Sigmoid colon (tissue), 7 donors: ENCODE measurements around the gene MAGEL2. TPM values are rescaled to one million over a fixed set of nuclear protein-coding genes. Genes with fewer than 3 reads are reported as not detected.
A peak's percentile ranks its signal among the peaks of the same experiment; 100 is the strongest.

Experiments
- DNase-seq: peaks from one replicate; pipeline ENCODE4 v3.0.0-alpha.2; 2019
- H3K27ac ChIP-seq, 4 donors: fragments of 200-600 bp; sonication (generic); one replicate each; pipeline ENCODE4 v1.5.1; 2016 to 2019; ENCODE audit warnings: mild to moderate bottlenecking in 1 of 4
- H3K27me3 ChIP-seq, 3 donors: fragments of 200-600 bp; sonication (generic); one replicate each; pipeline ENCODE4 v1.5.1; 2019; ENCODE audit warnings: mild to moderate bottlenecking in 1 of 3
- H3K36me3 ChIP-seq, 4 donors: fragments of 200-600 bp; sonication (generic); one replicate each; pipeline ENCODE4 v1.5.1; 2016 to 2019
- H3K4me1 ChIP-seq, 4 donors: fragments of 200-600 bp; sonication (generic); one replicate each; pipeline ENCODE4 v1.5.1; 2017 to 2019
- H3K4me3 ChIP-seq, 4 donors: fragments of 200-600 bp; sonication (generic); one replicate each; pipeline ENCODE4 v1.5.1; 2017 to 2019; ENCODE audit warnings: mild to moderate bottlenecking in 2 of 4, moderate library complexity in 1 of 4
- H3K9me3 ChIP-seq, 4 donors: fragments of 200-600 bp in 3 of 4; sonication (generic) in 3 of 4; one replicate each; pipeline versions ENCODE4 v1.5.1 to v1.6.1; 2013 to 2019
- EP300 ChIP-seq, 4 donors: sonication (generic); formaldehyde crosslinking; IDR thresholded peaks; one replicate each; pipeline ENCODE4 v1.6.1; 2017; ENCODE audit warnings: antibody characterized with exemption in 4 of 4
- POLR2A ChIP-seq, 2 donors: fragments of 450-650 bp; IDR thresholded peaks; one replicate each; pipeline ENCODE4 v1.6.1; 2016; ENCODE audit warnings: antibody characterized with exemption in 2 of 2, mild to moderate bottlenecking in 2 of 2, moderate library complexity in 2 of 2
- POLR2AphosphoS5 ChIP-seq, 4 donors: sonication (generic); formaldehyde crosslinking; IDR thresholded peaks; one replicate each; pipeline ENCODE4 v1.6.1; 2017; ENCODE audit warnings: antibody characterized with exemption in 4 of 4
- WGBS, 2 donors: extraction: QIAGEN DNeasy Blood & Tissue Kit; methylation state at CpG; one replicate each; pipeline ENCODE4 v1.1.7; 2013; 5-methylcytosine and 5-hydroxymethylcytosine counted together
- intact Hi-C: fragments of 100-400 bp; cut with DNase I; formaldehyde crosslinking; loops from one replicate; pipeline ENCODE4 v1.15.1; 2023
- polyA plus RNA-seq, 3 donors: library from polyadenylated mRNA; stranded (reverse); fragments of 200-250 nt; gene quantifications; one replicate each; pipeline ENCODE4 v1.2.3, GENCODE V29; 2013
- total RNA-seq, 4 donors: library from RNA; depleted of rRNA; stranded (reverse); fragments of >200 nt; gene quantifications; one replicate each; pipeline ENCODE4 v1.1.0, GENCODE V29; 2016
- TF ChIP-seq, protein P1 (sequence below), 4 experiments: fragments of 450-650 bp in 3 of 4; fragments of 200-600 bp in 1 of 4; IDR thresholded peaks; one replicate each; pipeline ENCODE4 v1.5.1; 2016 to 2019; ENCODE audit warnings: antibody characterized with exemption in 4 of 4, mild to moderate bottlenecking in 3 of 4, moderate library complexity in 2 of 4
- donor health status: healthy with polysubstance abuse.
- donor health status: Bipolar disorder and iron deficiency.
- donor health status: healthy.

MAGEL2 gene
- total RNA-seq (under 1 TPM; under 0.01 to 0.83 (median 0.44) TPM), polyA plus RNA-seq (under 1 TPM in 1 of 3 donors, not detected in 2; 0.17 TPM)

DNA sequence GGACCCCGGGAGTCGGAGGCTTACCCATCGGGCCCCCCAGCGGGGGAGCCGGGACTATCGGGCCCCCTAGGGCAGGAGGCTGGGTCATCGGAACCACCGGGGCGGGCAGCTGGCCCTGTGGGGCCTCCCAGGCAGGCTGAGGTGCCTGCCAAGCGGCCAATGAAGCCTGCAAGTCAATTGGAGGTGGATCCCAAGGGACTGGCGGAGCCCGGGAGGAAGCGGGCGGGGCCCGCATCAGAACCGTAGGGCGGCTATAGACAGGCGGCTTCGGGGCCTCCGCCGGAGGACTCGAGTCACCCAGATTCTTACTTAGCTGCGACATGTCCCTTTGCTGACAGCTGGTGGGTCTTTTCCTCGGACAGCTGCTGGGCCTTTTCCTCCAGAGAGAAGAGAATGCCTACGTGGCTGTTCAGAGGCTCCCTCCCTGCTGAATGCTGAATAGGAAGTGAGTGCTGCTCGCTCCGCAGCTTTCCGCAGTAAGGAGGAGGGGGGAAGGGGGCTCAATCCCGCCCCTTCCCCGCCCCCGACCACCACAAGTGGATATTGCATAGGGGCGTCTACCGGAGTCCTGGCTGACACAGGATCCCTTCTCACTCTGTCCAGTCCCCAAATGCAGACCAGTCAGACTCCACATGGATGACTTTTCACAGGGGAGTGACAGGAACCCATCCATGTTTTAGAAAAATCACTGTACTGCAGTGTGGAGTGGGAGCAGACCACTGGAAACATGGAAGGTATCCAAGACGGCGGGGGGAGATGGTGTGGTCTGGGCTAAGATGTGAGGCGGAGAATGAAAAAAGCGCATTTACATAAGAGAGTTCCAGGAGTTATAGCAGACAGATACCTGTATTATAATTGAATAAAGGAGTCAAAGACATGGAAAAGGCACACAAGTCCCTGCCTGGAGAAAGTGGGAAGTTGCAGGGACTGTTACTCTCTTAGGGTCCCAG, at the start of gene MAGEL2:
Gene MAGEL2 (minus strand): TSS at position 447 of the 950 bp plus-strand sequence. CDS start 125 bp downstream, at position 322.
- WGBS, 2 donors = 50% methylated on average over 37 of the region's 37 CpGs
- no peak within 1 kb of the TSS for H3K27ac ChIP-seq
- H3K36me3 ChIP-seq = no peaks in the 10 kb centered on the region
- intact Hi-C loops = no loop called here
- TF ChIP-seq POLR2A (IDR thresholded peaks at IDR 0.05) (no peak), EP300 (IDR thresholded peaks at IDR 0.05) (no peak), POLR2AphosphoS5 (IDR thresholded peaks at IDR 0.05) (no peak)
- TF ChIP-seq, protein P1, sequence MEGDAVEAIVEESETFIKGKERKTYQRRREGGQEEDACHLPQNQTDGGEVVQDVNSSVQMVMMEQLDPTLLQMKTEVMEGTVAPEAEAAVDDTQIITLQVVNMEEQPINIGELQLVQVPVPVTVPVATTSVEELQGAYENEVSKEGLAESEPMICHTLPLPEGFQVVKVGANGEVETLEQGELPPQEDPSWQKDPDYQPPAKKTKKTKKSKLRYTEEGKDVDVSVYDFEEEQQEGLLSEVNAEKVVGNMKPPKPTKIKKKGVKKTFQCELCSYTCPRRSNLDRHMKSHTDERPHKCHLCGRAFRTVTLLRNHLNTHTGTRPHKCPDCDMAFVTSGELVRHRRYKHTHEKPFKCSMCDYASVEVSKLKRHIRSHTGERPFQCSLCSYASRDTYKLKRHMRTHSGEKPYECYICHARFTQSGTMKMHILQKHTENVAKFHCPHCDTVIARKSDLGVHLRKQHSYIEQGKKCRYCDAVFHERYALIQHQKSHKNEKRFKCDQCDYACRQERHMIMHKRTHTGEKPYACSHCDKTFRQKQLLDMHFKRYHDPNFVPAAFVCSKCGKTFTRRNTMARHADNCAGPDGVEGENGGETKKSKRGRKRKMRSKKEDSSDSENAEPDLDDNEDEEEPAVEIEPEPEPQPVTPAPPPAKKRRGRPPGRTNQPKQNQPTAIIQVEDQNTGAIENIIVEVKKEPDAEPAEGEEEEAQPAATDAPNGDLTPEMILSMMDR (IDR thresholded peaks at IDR 0.05) = no peak
- peaks cover 0 to 10% (median 0%) of the 10 kb centered on the region in 4 donors for H3K4me1 ChIP-seq
- no peak for DNase-seq
- H3K4me3 ChIP-seq = peak within 1 kb of the TSS; percentile 10 to 41 (median 30)
- H3K27me3 ChIP-seq = peaks cover 3 to 30% (median 21%) of the 10 kb centered on the region in 3 donors
- no peaks in the 10 kb centered on the region for H3K9me3 ChIP-seq

DNA sequence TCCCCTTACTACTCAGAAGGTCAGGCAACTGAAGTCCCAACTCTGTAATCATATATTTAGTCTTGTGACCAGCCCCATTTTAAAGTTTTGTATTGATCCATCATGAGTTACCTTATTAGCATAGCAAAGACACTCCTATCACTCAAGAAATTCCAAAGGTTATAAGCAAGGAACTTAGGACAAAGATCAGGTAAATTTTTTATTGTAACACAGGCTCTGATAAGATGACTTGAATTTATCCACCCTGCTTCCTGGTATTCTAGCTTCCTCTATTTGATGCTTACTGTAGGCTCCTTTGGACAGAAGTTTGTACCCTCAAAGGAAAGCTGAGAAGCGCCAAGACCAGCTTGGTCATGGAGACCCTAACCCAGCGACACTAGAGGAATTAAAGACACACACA, 47.6 kb upstream of the MAGEL2 start:
- DNase-seq = no peak
- intact Hi-C loops = no loop called here
- WGBS, 2 donors = 67 to 79% methylated on average over 2 of the region's 2 CpGs
- H3K9me3 ChIP-seq = no peaks in the 10 kb centered on the region
- no peak overlapping the region for H3K4me3 ChIP-seq
- no peaks in the 10 kb centered on the region for H3K27me3 ChIP-seq
- no peaks in the 10 kb centered on the region for H3K4me1 ChIP-seq
- H3K27ac ChIP-seq = no peak overlapping the region
- TF ChIP-seq POLR2AphosphoS5 (IDR thresholded peaks at IDR 0.05) = no peak
- TF ChIP-seq EP300 (IDR thresholded peaks at IDR 0.05) = no peak
- TF ChIP-seq, protein P1 (IDR thresholded peaks at IDR 0.05) = no peak
- no peak for TF ChIP-seq POLR2A (IDR thresholded peaks at IDR 0.05)
- H3K36me3 ChIP-seq = no peaks in the 10 kb centered on the region

DNA sequence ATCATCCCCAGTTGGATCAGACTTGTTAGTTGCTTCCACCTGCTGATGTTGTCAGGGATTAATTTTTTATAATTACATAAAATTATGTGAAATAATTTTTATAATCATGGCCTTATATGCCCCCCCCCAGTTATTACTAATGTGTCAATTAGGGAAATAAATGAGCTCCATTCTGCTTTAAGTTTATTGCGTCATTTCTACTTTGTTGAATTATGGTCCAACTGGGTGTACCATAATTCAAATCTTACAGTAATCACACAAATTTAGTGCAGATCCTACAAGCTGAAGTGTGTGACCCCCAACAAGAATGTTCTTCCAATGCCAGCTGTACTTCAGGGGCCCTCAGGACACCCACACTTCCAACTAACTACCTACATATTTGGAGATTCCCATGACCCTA, 46.9 kb upstream of the MAGEL2 start:
- Histone ChIP-seq H3K4me3 (no peak overlapping the region), H3K27me3 (no peaks in the 10 kb centered on the region), H3K36me3 (no peaks in the 10 kb centered on the region), H3K4me1 (no peaks in the 10 kb centered on the region), H3K9me3 (peaks cover 0 to 2% (median 0%) of the 10 kb centered on the region in 4 donors), H3K27ac (no peak overlapping the region)
- intact Hi-C loops = no loop called here
- DNase-seq = no peak
- WGBS, 2 donors = 96 to 100% methylated on average over 1 of the region's 1 CpG
- TF ChIP-seq POLR2AphosphoS5 (IDR thresholded peaks at IDR 0.05) (no peak), EP300 (IDR thresholded peaks at IDR 0.05) (no peak), POLR2A (IDR thresholded peaks at IDR 0.05) (no peak)
- TF ChIP-seq, protein P1 (IDR thresholded peaks at IDR 0.05) = no peak

DNA sequence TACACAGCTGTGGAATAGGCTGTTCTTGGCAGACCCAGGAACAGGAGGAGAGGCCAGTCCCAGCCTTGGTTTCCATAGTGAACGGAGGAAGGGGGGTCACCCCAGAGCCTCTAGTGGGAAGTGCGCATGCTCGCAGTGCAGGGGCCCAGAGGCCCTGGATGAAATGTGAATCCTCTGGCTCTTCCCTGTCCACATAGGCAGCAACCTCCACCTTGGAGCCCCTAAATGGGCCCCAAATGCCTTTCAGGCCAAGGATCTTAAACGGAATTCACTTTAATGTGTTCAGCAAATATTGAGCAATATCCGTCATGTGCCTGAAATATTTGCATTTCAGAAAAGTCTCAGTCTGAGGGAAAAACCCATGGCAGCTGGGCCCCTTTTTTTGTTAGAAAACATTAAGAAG, 42.8 kb upstream of the MAGEL2 start:
- peaks cover 0 to 3% (median 0%) of the 10 kb centered on the region in 4 donors for H3K9me3 ChIP-seq
- DNase-seq = peak; percentile 89
- H3K27ac ChIP-seq = peak overlapping the region; percentile 3 to 25 (median 21)
- no peaks in the 10 kb centered on the region for H3K27me3 ChIP-seq
- TF ChIP-seq POLR2A (IDR thresholded peaks at IDR 0.05) = no peak
- TF ChIP-seq, protein P1 (IDR thresholded peaks at IDR 0.05) = no peak
- TF ChIP-seq POLR2AphosphoS5 (IDR thresholded peaks at IDR 0.05) = no peak
- no peak for TF ChIP-seq EP300 (IDR thresholded peaks at IDR 0.05)
- H3K4me1 ChIP-seq = peaks cover 0 to 7% (median 0%) of the 10 kb centered on the region in 4 donors
- WGBS, 2 donors = 72 to 73% methylated on average over 5 of the region's 5 CpGs
- H3K4me3 ChIP-seq = no peak overlapping the region
- no peaks in the 10 kb centered on the region for H3K36me3 ChIP-seq
- intact Hi-C loops = no loop called here
